ENCODE results near the gene ASGR2.

Gene ASGR2

GRCh38 chr17:7114875-7115614 is 423 bp upstream of the ASGR2 start:
- H3K4me1 Mint-ChIP-seq = no peaks in the 10 kb centered on the region
- H3K27ac Mint-ChIP-seq = no peak overlapping the region
- no peak overlapping the region for H3K4me3 Mint-ChIP-seq
- DNase-seq = no peak
- no peaks in the 10 kb centered on the region for H3K36me3 Mint-ChIP-seq
- CTCF ChIA-PET = interaction anchor here (2.7 kb wide), 1 partner anchor 22 kb away, joined by 9 read pairs; no protein-coding TSS in a partner anchor
- H3K27me3 Mint-ChIP-seq = peaks cover 22% of the 10 kb centered on the region
- no peaks in the 10 kb centered on the region for H3K9me3 Mint-ChIP-seq

DNA sequence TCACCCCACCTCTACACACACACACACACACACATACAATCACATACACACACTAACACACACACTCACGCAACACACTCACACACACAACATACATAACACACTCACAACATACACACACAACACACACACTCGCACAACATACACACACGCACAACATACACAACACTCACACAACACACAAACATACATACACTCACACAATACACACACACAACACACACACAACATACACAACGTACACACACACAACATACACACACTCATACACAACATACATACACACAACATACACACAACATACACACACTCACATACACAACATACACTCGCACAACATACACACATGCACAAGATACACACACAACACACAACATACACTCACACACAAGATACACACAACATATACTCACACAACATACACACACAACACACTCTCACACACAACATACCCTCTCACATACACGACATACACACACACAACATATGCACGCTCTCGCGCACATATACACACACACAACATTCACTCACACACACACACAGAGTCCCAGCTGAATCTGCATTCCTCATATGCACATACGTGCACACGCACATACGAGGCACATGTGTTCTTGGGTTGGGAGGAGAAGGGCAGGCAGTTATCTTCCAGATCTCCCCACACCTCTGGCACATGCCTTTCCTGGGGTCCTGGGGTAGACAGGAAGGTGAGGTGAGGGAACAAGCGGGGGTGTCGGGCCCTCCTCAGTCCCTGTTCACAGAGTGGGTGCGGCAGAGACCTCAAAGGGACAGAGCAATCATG is 1.1 kb downstream of the ASGR2 start:
- Mint-ChIP-seq H3K36me3 (no peaks in the 10 kb centered on the region), H3K4me1 (peaks cover 7% of the 10 kb centered on the region), H3K4me3 (no peak overlapping the region), H3K27ac (no peak overlapping the region), H3K9me3 (no peaks in the 10 kb centered on the region), H3K27me3 (peaks cover 14% of the 10 kb centered on the region)
- DNase-seq = no peak
- CTCF ChIA-PET = interaction anchor here (2.7 kb wide), 1 partner anchor 23 kb away, joined by 9 read pairs; no protein-coding TSS in a partner anchor

DNA sequence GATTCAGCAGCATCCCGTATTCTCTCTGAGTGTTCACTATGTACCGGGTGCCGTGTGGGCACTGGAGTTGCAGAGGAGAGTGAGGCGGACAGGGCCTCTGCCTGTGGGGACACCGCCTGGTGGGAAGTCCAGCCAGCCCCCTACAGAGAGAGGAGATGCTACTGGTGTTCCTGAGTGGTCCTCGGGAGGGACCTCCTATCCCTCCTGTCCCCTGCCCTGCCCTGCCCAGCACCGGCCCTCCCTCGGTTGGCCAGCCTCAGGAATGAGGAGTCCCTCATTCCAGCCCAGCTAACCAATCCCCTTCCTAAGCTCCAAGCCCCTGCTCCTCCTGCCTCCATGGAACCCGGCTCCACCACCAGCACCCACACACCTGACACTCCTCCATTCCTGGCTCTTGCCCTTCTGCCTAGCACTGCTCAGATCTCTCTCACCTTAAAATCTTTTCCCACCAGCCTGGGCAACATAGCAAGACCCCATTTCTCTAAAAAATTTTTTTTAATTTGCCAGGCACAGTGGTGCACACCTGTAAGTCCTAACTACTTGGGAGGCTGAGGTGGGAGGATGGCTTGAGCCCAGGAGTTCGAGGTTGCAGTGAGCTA is 2.0 kb downstream of the ASGR2 start:
- peaks cover 7% of the 10 kb centered on the region for H3K4me1 Mint-ChIP-seq
- CTCF ChIA-PET = no interaction called here
- no peaks in the 10 kb centered on the region for H3K9me3 Mint-ChIP-seq
- H3K36me3 Mint-ChIP-seq = no peaks in the 10 kb centered on the region
- H3K4me3 Mint-ChIP-seq = no peak overlapping the region
- H3K27me3 Mint-ChIP-seq = peaks cover 13% of the 10 kb centered on the region
- no peak for DNase-seq
- H3K27ac Mint-ChIP-seq = no peak overlapping the region

DNA sequence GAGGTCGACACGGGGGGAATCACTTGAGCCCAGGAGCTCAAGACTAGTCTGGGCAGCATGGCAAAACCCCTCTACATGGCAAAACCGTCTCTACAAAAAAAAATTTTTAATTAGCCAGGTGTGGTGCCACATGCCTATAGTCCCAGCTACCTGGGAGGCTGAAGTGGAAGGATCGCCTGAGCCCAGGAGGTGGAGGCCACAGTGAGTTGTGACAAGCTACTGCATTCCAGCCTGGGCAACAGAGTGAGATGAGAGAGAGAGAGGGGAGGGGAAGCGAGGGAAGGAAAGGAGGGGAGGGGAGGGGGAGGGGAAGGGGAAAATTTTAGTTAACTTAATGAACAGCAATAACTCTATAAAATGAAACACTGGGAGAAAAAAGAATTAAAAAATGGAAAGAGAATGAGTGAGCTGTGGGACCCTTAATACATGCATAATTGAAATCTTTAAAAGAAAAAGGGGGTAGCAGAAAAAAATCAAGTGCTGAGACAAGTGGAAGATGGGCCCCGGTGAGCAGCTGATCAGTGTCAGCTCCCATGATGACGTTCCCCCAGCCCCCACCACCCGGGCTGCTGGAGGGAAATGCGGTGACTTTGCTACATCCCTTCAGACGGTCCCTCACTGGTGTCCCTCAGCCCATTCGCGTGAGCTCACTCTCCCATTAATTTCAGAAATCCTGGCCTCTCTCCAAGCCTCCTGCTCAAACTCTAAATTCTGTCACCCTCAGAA is 2.7 kb downstream of the ASGR2 start:
- H3K36me3 Mint-ChIP-seq = no peaks in the 10 kb centered on the region
- no peak overlapping the region for H3K4me3 Mint-ChIP-seq
- H3K4me1 Mint-ChIP-seq = peaks cover 7% of the 10 kb centered on the region
- DNase-seq = no peak
- H3K9me3 Mint-ChIP-seq = no peaks in the 10 kb centered on the region
- H3K27ac Mint-ChIP-seq = no peak overlapping the region
- H3K27me3 Mint-ChIP-seq = peaks cover 9% of the 10 kb centered on the region
- CTCF ChIA-PET = no interaction called here

DNA sequence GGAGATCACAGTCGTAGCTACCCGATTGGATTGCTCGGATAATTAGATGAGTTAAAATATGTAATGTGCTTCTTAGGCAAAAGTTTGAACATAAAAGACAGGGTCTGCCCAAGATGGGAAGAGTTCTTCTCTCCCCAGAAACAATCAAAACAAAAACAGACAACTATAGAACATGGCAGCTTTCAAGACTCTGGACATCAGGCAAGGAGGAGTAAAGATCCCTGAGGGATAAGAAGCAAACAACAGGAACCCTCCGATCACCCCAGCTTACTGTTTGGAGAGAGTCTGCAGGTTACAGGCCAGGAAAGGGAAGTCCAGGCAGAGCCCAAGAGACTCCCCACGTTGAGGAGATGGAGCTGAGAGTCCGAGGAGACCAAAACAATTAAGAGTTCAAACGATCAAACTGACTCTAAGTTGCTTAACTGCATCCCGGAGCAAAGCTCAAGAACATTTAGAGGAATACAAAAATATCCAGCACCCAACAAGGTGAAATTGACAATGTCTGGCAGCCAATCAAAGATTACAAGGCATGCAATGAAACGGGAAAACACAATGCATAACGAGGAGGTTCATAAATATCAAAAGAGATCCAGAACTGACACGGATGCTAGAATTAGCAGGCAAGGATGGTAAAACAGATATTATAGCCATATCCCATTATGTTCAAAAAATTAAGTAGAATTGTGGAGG is 3.9 kb downstream of the ASGR2 start:
- CTCF ChIA-PET = interaction anchor here (0.7 kb wide), 1 partner anchor 28 kb away, joined by 5 read pairs; no protein-coding TSS in a partner anchor
- Mint-ChIP-seq H3K27ac (no peak overlapping the region), H3K27me3 (peaks cover 9% of the 10 kb centered on the region), H3K4me1 (peaks cover 7% of the 10 kb centered on the region), H3K4me3 (no peak overlapping the region), H3K9me3 (no peaks in the 10 kb centered on the region), H3K36me3 (no peaks in the 10 kb centered on the region)
- DNase-seq = no peak

- CTCF ChIA-PET = interaction anchor here (0.6 kb wide), 1 partner anchor 49 kb away, joined by 3 read pairs; no protein-coding TSS in a partner anchor
- Mint-ChIP-seq H3K4me1 (peaks cover 7% of the 10 kb centered on the region), H3K36me3 (no peaks in the 10 kb centered on the region), H3K27ac (no peak overlapping the region), H3K27me3 (peaks cover 3% of the 10 kb centered on the region), H3K4me3 (no peak overlapping the region), H3K9me3 (no peaks in the 10 kb centered on the region)
- no peak for DNase-seq
These were observed 4.9 kb downstream of the ASGR2 start for GRCh38 chr17:7109461-7110322.

DNA sequence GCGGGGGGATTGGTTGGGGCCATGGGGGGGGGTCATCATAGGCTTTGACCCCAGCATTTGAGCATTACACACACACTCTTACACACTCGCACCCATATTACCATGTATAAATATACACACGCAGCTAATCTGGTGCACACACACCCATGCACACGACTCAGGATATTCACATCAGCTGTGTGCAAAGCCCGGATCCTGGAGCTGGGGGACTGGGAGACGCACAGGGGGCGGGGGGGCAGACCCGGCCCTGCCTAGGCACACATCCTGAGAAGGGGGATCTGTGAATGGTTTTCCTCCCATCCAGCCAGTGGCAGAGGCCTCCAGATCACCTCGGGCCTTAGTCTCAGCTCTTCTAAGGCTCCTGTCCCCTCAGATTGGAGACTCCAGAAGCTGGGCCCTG is 5.6 kb downstream of the ASGR2 start:
- H3K36me3 Mint-ChIP-seq = no peaks in the 10 kb centered on the region
- no peaks in the 10 kb centered on the region for H3K9me3 Mint-ChIP-seq
- no peak for DNase-seq

GRCh38 chr17:7108560-7108925 is 6.1 kb downstream of the ASGR2 start:
- CTCF ChIA-PET = no interaction called here
- no peak for DNase-seq

More for the DNA sequence above, 5.6 kb downstream of the ASGR2 start:
- Mint-ChIP-seq H3K4me1 (peaks cover 7% of the 10 kb centered on the region), H3K27ac (no peak overlapping the region), H3K27me3 (peaks cover 3% of the 10 kb centered on the region), H3K4me3 (no peak overlapping the region)
- CTCF ChIA-PET = no interaction called here

GRCh38 chr17:7107795-7108559 is 6.6 kb downstream of the ASGR2 start:
- Mint-ChIP-seq H3K4me3 (no peak overlapping the region), H3K27me3 (peaks cover 3% of the 10 kb centered on the region), H3K36me3 (no peaks in the 10 kb centered on the region), H3K4me1 (peaks cover 7% of the 10 kb centered on the region), H3K9me3 (no peaks in the 10 kb centered on the region), H3K27ac (no peak overlapping the region)
- CTCF ChIA-PET = no interaction called here
- DNase-seq = no peak

More at GRCh38 chr17:7108560-7108925, 6.1 kb downstream of the ASGR2 start:
- H3K36me3 Mint-ChIP-seq = no peaks in the 10 kb centered on the region
- no peak overlapping the region for H3K27ac Mint-ChIP-seq
- H3K27me3 Mint-ChIP-seq = peaks cover 3% of the 10 kb centered on the region
- no peak overlapping the region for H3K4me3 Mint-ChIP-seq
- H3K4me1 Mint-ChIP-seq = peaks cover 7% of the 10 kb centered on the region
- H3K9me3 Mint-ChIP-seq = no peaks in the 10 kb centered on the region

DNA sequence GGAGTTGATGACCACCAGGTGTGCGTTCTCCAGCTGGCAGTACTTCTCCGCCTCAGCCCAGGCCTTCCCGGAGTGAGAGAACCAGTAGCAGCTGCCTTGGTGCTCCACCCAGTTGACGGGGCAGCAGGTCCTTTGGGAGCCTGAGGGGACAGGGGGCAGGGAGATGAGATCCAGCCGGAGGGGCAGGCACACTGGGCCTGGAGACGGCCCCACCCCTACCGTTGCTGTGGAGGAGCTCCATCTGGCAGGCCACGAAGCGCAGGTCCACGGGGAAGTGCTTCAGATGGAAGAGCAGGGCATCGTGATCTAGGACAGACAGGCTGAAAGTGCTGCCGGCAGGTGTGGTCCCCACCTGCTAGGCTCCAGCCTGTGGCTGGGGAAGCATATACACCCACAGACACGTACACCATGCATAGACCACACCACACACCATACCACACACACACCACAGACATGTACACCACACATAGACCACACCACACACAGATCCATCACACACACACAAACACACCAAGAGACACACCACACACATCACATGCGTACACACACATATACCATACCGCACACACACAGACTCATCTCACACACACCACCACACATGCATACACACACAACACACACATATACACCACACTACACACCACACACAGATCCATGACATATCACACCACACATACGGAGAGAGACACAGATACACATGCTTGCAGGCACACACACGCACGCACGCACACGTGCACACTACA is 7.4 kb downstream of the ASGR2 start:
- Mint-ChIP-seq H3K4me3 (no peak overlapping the region), H3K36me3 (no peaks in the 10 kb centered on the region), H3K4me1 (peaks cover 7% of the 10 kb centered on the region), H3K27me3 (peaks cover 7% of the 10 kb centered on the region), H3K9me3 (no peaks in the 10 kb centered on the region), H3K27ac (no peak overlapping the region)
- DNase-seq = no peak
- CTCF ChIA-PET = no interaction called here

- DNase-seq = no peak
- Mint-ChIP-seq H3K36me3 (no peaks in the 10 kb centered on the region), H3K27ac (no peak overlapping the region), H3K4me1 (no peaks in the 10 kb centered on the region), H3K9me3 (no peaks in the 10 kb centered on the region), H3K27me3 (peaks cover 14% of the 10 kb centered on the region), H3K4me3 (no peak overlapping the region)
- CTCF ChIA-PET = no interaction called here
These were observed 12.2 kb downstream of the ASGR2 start for GRCh38 chr17:7102421-7102820.

- H3K9me3 Mint-ChIP-seq = no peaks in the 10 kb centered on the region
- H3K27ac Mint-ChIP-seq = no peak overlapping the region
- peaks cover 14% of the 10 kb centered on the region for H3K27me3 Mint-ChIP-seq
- H3K4me1 Mint-ChIP-seq = no peaks in the 10 kb centered on the region
- no peaks in the 10 kb centered on the region for H3K36me3 Mint-ChIP-seq
- no peak for DNase-seq
- H3K4me3 Mint-ChIP-seq = no peak overlapping the region
- CTCF ChIA-PET = no interaction called here
These were observed 13.1 kb downstream of the ASGR2 start for GRCh38 chr17:7101531-7101930.

All from activated naive CD4-positive, alpha-beta T cell treated with anti-CD3 and anti-CD28 coated beads, Interleukin-2, amount 10 ng/mL, durations not matched to agents 7 days and 5 days (primary cell).